SH-SY5Y (cell line): ENCODE measurements around the gene NPR2.

Source experiments
- GATA2 ChIP-seq: IDR thresholded peaks from 2 replicates; pipeline ENCODE4 v1.6.1; 2011; ENCODE audit warnings: mild to moderate bottlenecking, low read depth, low read length
- GATA3 ChIP-seq: IDR thresholded peaks from 2 replicates; pipeline ENCODE4 v1.6.1; 2011; ENCODE audit warnings: low read depth, mild to moderate bottlenecking, low read length, moderate library complexity

- TF ChIP-seq GATA2: no peak
- no peak for TF ChIP-seq GATA3
These were observed 37.1 kb upstream of the NPR2 start, which contains the start of gene MSMP for GRCh38 chr9:35754264-35754663.
